ENCODE results near the gene NTRK2.

DNA sequence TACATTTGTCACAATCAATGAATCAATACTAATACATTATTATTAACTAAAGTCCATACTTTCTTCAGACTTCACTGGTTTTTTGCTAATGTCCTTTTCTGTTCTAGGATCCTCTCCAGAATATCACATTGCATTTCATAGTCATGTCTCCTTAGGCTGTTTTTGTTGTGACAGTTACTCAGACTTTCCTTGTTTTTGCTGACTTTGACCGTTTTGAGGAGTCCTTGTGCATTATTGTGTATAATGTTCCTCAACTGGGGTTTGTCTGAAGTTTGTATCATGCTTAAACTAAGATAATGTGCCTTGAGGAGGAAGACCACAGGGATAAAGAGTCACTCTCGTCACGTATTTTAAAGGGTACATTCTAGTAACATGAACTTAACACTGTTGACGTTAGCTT is 376.9 kb downstream of the NTRK2 start:
- TF ChIP-seq, protein P1, sequence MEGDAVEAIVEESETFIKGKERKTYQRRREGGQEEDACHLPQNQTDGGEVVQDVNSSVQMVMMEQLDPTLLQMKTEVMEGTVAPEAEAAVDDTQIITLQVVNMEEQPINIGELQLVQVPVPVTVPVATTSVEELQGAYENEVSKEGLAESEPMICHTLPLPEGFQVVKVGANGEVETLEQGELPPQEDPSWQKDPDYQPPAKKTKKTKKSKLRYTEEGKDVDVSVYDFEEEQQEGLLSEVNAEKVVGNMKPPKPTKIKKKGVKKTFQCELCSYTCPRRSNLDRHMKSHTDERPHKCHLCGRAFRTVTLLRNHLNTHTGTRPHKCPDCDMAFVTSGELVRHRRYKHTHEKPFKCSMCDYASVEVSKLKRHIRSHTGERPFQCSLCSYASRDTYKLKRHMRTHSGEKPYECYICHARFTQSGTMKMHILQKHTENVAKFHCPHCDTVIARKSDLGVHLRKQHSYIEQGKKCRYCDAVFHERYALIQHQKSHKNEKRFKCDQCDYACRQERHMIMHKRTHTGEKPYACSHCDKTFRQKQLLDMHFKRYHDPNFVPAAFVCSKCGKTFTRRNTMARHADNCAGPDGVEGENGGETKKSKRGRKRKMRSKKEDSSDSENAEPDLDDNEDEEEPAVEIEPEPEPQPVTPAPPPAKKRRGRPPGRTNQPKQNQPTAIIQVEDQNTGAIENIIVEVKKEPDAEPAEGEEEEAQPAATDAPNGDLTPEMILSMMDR (tag by site-specific recombination; IDR thresholded peaks at IDR 0.05), result no peak
- TF ChIP-seq ZNF514 (tag by site-specific recombination; IDR thresholded peaks at IDR 0.05), result no peak
- TF ChIP-seq ZNF530 (tag by site-specific recombination; IDR thresholded peaks at IDR 0.05; ENCODE audit: low read depth), result no peak
- TF ChIP-seq, protein P2, sequence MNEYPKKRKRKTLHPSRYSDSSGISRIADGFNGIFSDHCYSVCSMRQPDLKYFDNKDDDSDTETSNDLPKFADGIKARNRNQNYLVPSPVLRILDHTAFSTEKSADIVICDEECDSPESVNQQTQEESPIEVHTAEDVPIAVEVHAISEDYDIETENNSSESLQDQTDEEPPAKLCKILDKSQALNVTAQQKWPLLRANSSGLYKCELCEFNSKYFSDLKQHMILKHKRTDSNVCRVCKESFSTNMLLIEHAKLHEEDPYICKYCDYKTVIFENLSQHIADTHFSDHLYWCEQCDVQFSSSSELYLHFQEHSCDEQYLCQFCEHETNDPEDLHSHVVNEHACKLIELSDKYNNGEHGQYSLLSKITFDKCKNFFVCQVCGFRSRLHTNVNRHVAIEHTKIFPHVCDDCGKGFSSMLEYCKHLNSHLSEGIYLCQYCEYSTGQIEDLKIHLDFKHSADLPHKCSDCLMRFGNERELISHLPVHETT (tag by site-specific recombination; IDR thresholded peaks at IDR 0.05), result no peak
- no peak for TF ChIP-seq ZNF423 (tag by site-specific recombination; IDR thresholded peaks at IDR 0.05)
- TF ChIP-seq YY2 (tag by site-specific recombination; IDR thresholded peaks at IDR 0.05), result no peak
- no peak for TF ChIP-seq YY1 (tag by site-specific recombination; IDR thresholded peaks at IDR 0.05)
- TF ChIP-seq, protein P3, sequence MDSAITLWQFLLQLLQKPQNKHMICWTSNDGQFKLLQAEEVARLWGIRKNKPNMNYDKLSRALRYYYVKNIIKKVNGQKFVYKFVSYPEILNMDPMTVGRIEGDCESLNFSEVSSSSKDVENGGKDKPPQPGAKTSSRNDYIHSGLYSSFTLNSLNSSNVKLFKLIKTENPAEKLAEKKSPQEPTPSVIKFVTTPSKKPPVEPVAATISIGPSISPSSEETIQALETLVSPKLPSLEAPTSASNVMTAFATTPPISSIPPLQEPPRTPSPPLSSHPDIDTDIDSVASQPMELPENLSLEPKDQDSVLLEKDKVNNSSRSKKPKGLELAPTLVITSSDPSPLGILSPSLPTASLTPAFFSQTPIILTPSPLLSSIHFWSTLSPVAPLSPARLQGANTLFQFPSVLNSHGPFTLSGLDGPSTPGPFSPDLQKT (IDR thresholded peaks at IDR 0.05; ENCODE audit: borderline replicate concordance, low read depth, low read length), result no peak
- no peak for TF ChIP-seq ZNF692 (tag by site-specific recombination; IDR thresholded peaks at IDR 0.05)
- TF ChIP-seq, protein P4, sequence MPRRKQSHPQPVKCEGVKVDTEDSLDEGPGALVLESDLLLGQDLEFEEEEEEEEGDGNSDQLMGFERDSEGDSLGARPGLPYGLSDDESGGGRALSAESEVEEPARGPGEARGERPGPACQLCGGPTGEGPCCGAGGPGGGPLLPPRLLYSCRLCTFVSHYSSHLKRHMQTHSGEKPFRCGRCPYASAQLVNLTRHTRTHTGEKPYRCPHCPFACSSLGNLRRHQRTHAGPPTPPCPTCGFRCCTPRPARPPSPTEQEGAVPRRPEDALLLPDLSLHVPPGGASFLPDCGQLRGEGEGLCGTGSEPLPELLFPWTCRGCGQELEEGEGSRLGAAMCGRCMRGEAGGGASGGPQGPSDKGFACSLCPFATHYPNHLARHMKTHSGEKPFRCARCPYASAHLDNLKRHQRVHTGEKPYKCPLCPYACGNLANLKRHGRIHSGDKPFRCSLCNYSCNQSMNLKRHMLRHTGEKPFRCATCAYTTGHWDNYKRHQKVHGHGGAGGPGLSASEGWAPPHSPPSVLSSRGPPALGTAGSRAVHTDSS (tag by site-specific recombination; IDR thresholded peaks at IDR 0.05), result no peak
- TF ChIP-seq SALL2 (tag by site-specific recombination; IDR thresholded peaks at IDR 0.05; ENCODE audit: borderline replicate concordance), result no peak
- TF ChIP-seq ZNF155 (tag by site-specific recombination; IDR thresholded peaks at IDR 0.05), result no peak
- TF ChIP-seq MEIS1 (CRISPR knock-in tag; IDR thresholded peaks at IDR 0.05; ENCODE audit: borderline replicate concordance), result no peak
- no peak for TF ChIP-seq ZNF571 (tag by site-specific recombination; IDR thresholded peaks at IDR 0.05)

All from HEK293 (cell line).